NOMO-1 treated with dmso at 0.1 percent for 144 hours (cell line): ENCODE data around the gene WHAMM.
A peak's percentile ranks its signal among the peaks of the same experiment; 100 is the strongest.
"Not testable (repeated sequence)": the region's sequence is repeated elsewhere in the genome, so short reads cannot be mapped to it uniquely, and the experiment has no call there.

Source experiments
- DNase-seq: peaks from one replicate; lab custom pipeline; 2025; ENCODE audit not compliant: unreplicated experiment; lab: John Stamatoyannopoulos, UW

WHAMM gene

GRCh38 chr15:82862886-82863285 is 53.5 kb downstream of the WHAMM start:
- DNase-seq, result no peak

- no peak for DNase-seq
These were observed 55.5 kb downstream of the WHAMM start for GRCh38 chr15:82864967-82865366.

DNA sequence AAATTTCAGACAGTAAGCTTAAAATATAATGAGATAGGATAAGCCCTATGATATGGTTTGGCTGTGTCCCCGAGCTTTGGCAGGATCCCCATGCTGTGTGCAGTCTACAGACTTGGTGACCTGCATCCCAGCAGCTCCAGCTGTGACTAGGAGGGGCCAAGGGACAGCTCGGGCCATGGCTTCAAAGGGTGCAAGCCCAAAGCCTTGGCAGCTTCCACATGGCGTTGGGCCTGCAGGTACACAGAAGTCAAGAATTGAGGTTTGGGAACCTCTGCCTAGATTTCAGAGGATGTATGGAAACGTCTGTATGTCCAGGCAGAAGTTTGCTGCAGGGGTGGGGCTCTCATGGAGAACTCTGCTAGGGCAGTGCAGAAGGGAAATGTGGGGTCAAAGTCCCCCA is 56.2 kb downstream of the WHAMM start:
- not testable (repeated sequence) for DNase-seq

DNA sequence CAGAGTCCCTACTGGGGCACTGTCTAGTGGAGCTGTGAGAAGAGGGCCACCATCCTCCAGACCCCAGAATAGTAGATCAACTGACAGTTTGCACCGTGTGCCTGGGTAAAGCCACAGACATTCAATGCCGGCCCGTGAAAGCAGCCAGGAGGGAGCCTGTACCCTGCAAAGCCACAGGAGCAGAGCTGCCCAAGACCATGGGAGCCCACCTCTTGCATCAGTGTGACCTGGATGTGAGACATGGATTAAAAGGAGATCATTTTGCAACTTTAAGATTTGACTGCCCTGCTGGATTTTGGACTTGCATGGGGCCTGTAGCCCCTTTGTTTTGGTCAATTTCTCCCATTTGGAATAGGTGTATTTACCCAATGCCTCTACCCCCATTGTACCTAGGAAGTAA is 56.6 kb downstream of the WHAMM start:
- not testable (repeated sequence) for DNase-seq

GRCh38 chr15:82870727-82871320 is 61.4 kb downstream of the WHAMM start:
- DNase-seq, result peak; percentile 83

- DNase-seq, result peak; percentile 76
These were observed 61.9 kb downstream of the WHAMM start for GRCh38 chr15:82871358-82871757.

DNA sequence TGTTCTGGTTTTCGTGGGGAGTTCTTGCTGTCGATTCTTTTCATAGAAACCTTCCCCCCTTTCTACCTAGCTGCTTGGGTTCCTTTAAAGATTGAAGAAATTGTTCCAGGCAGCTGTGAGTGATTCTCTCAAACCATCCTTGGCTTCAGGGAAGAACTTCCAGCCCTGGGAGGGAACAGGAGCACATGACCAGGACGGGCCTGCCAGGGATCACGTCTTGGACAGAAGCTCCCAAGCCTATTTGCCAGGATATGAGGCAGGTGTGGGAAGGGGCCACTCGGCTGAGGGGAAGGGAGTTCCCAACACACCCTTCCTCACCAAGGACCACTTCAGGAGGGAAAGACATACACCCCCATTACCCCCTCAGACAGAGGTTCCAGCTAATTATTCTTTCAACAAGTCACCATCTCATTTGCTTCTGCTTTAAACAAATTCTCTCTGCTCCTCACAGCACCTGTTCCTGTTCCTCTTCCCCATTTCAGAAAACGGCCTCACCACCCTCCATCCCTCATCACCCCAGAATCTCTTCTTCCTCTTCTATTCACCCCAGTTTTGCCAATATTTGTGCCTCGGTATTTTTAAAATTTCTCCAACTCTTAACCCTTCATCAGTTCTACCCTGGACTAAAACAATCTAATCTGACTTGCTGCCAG is 62.5 kb downstream of the WHAMM start:
- DNase-seq, result peak; percentile 49

DNA sequence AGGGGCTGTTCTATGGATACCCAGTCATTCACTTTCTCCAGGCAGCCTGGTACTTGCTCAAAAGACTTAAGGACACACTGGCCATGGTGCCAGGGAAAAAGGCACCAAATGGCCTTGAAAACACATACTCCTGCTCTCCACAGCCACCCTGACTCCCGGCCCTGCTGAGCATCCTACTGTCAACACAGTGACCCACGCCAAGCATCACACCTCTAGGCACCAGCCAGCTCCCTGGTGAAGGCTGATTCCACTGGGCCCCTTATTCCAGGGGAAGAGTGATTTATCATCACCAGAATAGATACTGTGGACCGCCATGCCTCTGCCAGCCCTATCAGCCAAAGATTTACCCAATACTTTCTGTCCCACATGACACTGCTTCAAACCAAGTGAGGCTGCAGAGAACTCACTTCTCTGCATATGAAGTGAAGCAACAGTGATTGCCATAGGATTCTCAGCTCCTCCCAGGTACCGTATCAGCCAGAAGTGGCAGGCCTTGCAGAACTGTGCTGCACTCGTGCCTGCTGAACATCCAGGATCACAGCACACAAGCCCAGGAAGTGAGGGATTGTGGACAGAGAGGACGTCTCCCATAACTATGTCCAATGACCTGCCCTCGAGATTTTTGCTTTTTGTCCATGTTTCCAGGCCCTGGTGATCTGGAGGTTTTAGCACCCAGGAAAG is 63.7 kb downstream of the WHAMM start:
- no peak for DNase-seq

DNA sequence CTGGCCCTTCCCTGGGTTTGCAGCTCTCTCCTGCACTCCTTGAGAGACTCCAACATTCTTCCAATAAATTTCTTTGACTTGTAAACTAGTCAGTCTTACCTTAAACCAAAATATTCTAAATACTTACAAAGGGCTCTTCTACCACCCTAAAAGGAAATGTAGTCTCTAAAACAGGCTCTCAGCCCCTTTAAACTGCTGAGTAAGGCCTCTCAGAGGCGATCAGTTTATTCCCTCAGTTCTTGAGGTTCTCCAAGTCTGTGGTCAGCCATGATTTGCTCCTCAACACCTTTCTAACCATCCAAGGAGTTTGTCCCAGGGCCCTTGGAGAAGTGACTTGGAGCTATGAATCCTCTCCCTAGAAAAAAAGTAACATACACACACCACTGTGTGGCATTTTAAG is 64.8 kb downstream of the WHAMM start:
- no peak for DNase-seq

DNA sequence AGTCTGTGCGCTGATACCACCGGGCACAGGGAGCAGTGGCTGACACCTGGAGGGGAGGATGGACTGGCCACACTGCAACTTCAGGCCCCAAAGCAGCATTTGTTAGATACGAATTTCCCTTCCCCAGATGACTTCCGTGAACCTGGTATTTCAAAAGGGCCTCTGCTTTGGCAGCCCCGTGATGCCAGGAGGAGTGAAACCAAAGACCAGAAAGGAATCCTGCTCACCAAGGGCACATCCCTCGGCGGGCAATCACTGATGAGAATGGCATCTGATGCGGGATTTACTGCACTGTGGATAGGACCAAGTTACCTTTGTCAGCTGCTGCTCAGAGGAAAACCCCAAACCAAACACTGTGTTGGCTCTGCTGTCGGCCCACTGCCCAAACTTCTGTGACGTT is 65.5 kb downstream of the WHAMM start:
- no peak for DNase-seq

DNA sequence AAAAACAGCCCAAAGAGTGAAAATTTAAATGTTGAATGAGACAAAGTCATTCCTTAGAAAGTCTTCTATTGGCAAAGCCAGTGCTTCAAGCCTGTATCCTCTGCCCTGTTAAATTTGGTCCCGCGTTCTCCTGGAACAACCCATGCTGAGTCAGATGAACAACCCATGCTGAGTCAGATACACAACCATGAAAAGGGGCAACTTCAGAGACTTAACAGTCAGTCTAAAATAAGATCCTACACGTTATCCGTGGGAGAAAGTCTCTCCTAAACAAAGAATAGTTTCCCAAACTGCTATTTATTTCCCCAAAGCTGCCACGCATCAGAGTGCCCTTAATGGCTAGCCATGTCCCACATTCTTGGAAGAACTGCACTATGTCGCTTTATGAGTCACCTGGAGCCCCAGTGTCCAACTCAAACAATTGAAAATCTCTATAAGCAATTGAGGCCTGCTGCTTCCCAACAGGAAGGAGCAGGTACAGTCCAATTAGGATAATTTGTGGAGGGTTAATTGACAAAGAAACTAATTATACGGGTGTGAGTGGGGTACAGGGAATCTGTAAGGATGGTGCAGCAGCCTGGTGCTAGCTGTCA is 66.1 kb downstream of the WHAMM start:
- no peak for DNase-seq

- DNase-seq, result no peak
These were observed 68.4 kb downstream of the WHAMM start for GRCh38 chr15:82877825-82878224.

DNA sequence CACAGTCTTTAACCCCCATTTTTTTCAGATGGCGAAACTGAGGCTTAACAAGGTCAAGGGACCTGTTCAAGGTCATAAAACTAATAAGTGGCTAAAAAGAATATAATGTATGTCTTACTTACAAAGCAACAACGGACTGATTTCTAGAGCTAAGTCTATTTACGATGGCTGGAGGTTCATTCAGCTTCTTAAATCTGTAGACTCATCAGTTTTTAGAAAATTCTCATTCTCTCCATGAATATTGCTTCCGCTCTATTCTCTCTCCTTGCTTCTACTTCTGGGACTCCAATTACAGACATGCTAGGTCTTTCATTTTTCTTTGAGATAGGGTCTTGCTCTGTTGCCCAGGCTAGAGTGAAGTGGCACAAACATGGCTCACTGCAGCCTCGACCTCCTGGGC is 68.9 kb downstream of the WHAMM start:
- no peak for DNase-seq

DNA sequence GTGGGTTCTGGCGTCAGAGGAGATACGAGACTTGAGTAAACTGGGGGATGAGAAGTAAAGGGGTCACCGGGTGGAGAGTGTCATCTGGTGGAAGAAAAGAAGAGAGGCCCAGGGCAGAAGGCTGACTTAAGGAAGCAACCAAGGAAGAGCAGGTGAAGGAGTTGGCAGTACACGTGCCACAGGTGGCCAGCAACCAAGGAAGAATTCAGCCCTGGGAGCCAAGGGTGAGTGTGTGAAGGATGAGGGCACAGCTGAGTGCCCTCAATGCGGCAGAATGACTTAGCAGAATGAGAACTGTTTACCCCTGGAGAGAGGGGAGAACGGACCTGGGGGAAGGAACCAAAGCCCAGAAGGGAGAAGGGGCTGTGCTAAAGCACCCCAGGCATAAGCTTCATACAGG is 71.3 kb downstream of the WHAMM start:
- DNase-seq, result no peak

DNA sequence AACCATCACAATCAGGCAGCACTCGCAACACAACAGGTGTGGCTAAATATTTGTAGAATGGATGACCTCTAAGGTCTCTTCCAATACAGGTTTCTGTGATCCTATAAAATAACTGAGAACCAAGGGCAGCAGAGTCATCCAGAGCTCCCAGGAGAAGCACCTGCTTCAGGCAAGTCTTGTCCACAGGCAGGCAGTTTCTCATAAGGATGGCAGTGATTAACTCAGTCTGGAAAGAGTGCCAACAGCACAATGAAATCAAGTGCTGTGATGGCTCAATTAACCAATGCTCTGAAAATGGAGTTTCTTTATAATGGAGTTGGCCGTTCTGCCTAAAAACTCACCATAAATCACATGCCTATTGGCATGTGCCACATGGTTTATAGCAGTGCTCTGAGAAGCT is 72.3 kb downstream of the WHAMM start:
- DNase-seq, result no peak

DNA sequence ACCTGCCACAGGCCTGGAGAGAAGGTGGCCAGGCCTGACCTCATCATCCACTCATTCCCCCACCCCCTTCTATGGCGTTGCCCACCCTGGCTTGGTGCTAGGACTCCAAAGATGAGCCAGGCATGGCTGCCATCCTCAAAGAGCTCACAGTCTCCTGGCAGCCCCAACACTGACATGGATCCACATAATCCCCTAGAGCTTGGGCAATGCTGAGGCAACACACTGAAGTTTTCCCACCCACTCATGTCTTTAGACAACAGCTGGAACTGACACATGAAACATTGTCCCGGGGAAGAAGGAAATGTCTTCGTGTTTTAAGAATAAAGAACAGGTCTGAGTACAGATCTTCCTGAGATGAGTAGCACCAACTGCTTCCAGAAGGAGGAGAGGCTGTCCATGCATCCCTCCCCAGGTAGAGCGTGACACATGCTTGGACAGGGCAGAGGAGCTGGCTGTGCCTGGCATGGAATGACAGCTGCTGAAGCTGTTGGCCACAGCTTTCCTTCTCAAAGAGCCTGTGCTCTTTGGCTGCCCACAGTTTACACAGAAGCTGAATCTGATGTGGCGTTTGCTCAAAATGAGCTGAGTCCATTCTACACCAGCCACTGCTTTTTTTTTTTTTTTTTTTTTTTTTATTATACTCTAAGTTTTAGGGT is 73.0 kb downstream of the WHAMM start:
- DNase-seq, result no peak
